IPS-20b (cell line): Measurements from ENCODE around the gene FILIP1.

ENCODE experiments used
- H3K27ac ChIP-seq: one replicate; pipeline ENCODE4 v1.5.1; 2013; ENCODE audit warnings: low read length
- H3K27me3 ChIP-seq: 2 replicates; pipeline ENCODE4 v1.6.1; 2013; ENCODE audit warnings: mild to moderate bottlenecking, low read length, inconsistent platforms; ENCODE audit not compliant: insufficient read depth
- H3K36me3 ChIP-seq: 2 replicates; pipeline ENCODE4 v1.6.1; 2013; ENCODE audit warnings: low read depth, mild to moderate bottlenecking, inconsistent platforms, low read length, moderate library complexity; ENCODE audit not compliant: insufficient read depth
- H3K4me1 ChIP-seq: 2 replicates; pipeline ENCODE4 v1.6.1; 2013; ENCODE audit warnings: mild to moderate bottlenecking, control low read depth, inconsistent platforms, low read length, moderate library complexity; ENCODE audit not compliant: insufficient read depth
- H3K4me3 ChIP-seq: 2 replicates; pipeline ENCODE4 v1.5.1; 2013; ENCODE audit warnings: mild to moderate bottlenecking, low read length, inconsistent platforms
- H3K9ac ChIP-seq: 2 replicates; pipeline ENCODE4 v1.6.1; 2013; ENCODE audit warnings: low read depth, mild to moderate bottlenecking, inconsistent platforms, low read length, moderate library complexity
- H3K9me3 ChIP-seq: 2 replicates; pipeline ENCODE4 v1.6.1; 2013; ENCODE audit warnings: mild to moderate bottlenecking, low read depth, low read length, inconsistent platforms; ENCODE audit not compliant: insufficient read depth

Gene FILIP1

DNA sequence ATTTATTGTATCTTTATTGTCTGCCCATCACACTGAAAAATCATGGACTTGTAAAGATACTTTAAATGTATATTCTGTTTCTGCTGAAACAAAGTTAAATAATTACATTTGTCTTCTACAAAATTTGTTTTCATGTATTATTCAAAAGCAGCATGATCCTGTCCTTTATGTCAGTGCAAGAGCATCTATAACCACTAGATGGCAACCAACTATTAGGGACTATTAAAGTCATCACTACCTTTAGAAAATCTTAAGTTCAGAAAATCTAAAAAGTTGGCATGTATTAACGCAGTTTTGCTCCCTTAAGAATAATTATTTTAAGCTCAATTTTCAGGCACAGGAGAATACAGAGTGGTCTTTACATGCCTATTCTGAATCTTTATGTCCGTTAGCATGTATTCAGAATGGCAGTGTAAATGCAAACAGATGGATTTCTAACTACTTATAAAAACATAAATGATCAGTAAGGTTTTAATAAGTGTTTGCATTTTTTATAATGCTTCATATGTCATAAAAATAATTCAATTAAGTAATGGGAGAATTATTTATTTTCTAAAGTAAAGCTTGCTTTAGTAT is 226.8 kb downstream of the FILIP1 start:
- Histone ChIP-seq H3K9ac (no peak overlapping the region), H3K4me3 (no peak overlapping the region)

DNA sequence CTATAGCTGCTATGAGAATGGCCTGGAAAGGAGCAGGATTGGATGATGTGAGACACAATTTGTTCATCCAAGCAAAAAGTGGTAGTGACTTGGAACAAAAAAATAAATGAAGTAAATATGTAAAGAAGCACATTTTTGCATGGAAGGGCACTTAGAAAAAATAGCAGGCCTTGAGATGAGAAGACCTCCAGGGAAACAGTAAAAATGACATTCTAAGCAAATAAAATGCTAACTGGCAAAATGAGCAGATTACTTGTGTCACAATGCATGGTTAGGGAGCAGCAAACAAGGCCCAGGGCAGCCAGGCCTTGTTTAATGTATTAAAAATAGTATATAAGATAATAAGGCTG is 230.2 kb downstream of the FILIP1 start:
- Histone ChIP-seq H3K9ac (no peak overlapping the region), H3K36me3 (peaks cover 65% of the 10 kb centered on the region)

More for the DNA sequence above, 226.8 kb downstream of the FILIP1 start:
- H3K4me1 ChIP-seq: peaks cover 21% of the 10 kb centered on the region
- no peak overlapping the region for H3K27ac ChIP-seq
- peaks cover 41% of the 10 kb centered on the region for H3K36me3 ChIP-seq
- no peaks in the 10 kb centered on the region for H3K27me3 ChIP-seq
- no peaks in the 10 kb centered on the region for H3K9me3 ChIP-seq

DNA sequence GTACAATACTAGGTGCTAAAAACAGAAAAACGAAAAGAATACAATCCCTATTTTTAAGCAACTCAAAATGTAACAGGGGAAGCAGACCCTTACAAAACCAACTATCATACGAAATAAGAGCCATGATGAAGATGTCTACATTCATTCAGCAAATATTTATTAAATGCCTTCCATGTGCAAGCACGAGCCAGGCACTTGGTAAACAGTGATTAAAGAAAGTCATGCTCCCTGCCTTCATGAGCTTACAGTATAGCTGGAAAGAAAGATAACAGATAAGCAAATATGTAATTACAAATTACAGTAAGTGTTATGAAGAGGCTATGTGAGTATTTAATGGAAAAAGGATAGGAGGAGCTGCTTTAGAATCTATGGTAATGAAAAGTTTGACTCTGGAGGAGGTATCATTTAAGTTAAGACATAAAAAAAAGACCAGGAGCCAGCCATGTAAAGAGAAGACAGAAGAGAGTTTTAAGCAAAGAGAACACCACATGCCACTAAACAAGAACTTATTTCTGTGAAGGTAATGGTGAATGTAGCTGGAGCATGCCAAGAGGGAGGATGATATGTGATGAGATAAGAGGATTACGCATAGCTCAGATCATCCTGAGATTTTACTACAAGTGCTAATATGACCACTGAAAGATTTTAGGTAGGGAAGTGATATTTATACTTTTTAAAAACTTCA is 230.7 kb downstream of the FILIP1 start:
- H3K9ac ChIP-seq: no peak overlapping the region
- peaks cover 10% of the 10 kb centered on the region for H3K4me1 ChIP-seq
- no peaks in the 10 kb centered on the region for H3K27me3 ChIP-seq
- no peak overlapping the region for H3K27ac ChIP-seq
- H3K4me3 ChIP-seq: no peak overlapping the region
- peaks cover 68% of the 10 kb centered on the region for H3K36me3 ChIP-seq
- H3K9me3 ChIP-seq: no peaks in the 10 kb centered on the region

More for the DNA sequence above, 230.2 kb downstream of the FILIP1 start:
- Histone ChIP-seq H3K9me3 (no peaks in the 10 kb centered on the region), H3K27me3 (no peaks in the 10 kb centered on the region), H3K27ac (no peak overlapping the region), H3K4me3 (no peak overlapping the region), H3K4me1 (peaks cover 16% of the 10 kb centered on the region)

DNA sequence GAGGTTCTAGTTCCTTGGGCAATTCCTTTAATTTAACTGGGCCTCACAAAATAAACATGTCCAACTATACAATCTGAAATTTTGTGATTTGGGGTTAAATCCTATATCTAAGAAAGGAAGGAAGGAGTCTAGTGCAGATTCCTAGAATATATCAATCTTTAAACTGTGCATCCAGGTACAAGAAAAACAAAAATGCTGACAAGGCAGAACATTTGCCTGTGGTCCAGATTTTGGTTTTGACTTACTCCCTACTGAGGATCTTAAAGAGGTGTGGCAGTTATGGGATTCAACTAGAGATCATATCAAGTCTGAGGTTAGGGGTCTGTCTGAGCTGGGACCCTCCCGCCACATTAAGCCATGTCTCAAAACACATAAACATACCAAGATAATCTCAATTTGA is 232.3 kb downstream of the FILIP1 start:
- Histone ChIP-seq H3K9ac (no peak overlapping the region), H3K4me1 (no peaks in the 10 kb centered on the region), H3K27ac (no peak overlapping the region), H3K36me3 (peaks cover 75% of the 10 kb centered on the region), H3K9me3 (no peaks in the 10 kb centered on the region), H3K4me3 (no peak overlapping the region), H3K27me3 (no peaks in the 10 kb centered on the region)

DNA sequence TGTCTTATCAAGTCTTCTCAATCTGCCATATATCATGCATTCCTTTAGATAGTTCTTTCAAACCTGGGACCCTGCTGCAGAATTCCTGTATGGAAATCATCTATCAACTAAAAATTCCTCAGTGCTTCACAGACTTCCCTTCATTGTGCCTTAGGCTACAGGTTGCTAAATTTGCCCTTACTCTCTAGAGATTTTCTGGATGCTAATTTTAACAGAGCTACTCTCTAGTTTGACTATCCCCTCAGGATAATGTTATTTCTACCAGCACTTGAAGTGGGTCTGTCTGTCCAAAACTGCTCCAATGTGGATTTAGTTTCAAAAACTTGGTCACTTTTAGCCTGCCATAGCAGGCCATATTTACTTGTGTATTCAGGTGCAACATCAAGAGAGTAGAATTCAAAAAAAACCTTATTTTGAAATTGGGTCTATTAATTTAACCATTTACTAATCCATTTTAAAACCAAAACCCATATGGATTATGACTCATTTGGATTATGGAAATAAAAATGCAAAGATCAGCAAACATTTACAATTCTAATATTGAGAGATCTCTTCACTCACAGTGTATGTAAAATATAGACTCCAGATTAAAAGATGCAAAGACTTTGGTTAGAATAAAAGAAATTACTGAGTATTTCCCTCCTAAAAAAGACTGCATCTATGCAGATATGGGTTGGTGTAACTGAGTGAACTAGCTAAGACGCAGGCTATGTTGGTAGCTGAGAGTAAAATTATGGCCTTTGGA is 236.1 kb downstream of the FILIP1 start:
- Histone ChIP-seq H3K9me3 (no peaks in the 10 kb centered on the region), H3K4me3 (no peak overlapping the region), H3K9ac (no peak overlapping the region), H3K4me1 (no peaks in the 10 kb centered on the region), H3K27ac (no peak overlapping the region), H3K36me3 (peaks cover 67% of the 10 kb centered on the region), H3K27me3 (no peaks in the 10 kb centered on the region)

DNA sequence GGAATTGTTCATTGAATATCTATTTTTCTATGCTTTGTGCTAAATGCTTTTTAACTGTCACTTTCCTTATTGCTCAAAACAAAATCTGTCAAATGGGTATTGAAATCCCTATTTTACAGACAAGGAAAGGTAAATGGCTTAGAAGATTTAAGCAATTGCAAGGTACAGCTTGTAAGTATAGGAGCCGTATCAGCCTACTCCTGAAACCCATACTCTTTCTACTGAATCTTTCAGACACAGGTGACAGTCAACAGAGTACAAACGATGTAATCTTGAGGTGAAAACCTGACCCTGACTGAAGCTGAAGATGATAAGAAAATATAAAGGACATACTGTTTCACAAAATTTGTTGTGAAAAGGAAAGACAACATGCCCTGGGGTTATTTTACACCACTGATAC is 243.0 kb downstream of the FILIP1 start:
- Histone ChIP-seq H3K36me3 (peaks cover 13% of the 10 kb centered on the region; the same call in 1 of the 2 replicates), H3K9me3 (no peaks in the 10 kb centered on the region), H3K4me1 (peaks cover 27% of the 10 kb centered on the region), H3K9ac (peak overlapping the region; percentile 43; the same call in 1 of the 2 replicates), H3K4me3 (peak overlapping the region; percentile 37; the same call in 1 of the 2 replicates), H3K27me3 (0 out of 2 replicates have a peak, but pooled peaks cover 12% of the 10 kb centered on the region), H3K27ac (no peak overlapping the region)

DNA sequence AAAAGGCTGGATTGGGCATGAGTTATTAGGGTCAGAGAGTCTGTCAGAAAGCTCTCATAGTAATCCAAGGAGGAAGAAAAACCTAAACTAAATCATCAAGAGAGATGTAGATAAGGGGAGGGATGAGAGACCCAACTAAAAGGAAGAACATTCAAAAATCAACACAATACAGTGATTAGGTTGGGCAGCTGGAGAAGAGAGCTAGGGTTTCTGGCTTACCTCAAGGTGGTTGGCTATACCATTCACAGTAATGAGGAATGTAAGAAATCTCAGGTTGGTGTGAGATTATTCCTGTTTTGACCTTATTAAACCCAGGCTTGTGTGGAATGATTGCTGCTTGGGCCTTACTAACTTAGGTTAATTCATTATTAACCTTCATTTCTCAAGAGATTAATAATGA is 243.8 kb downstream of the FILIP1 start:
- Histone ChIP-seq H3K36me3 (peaks cover 6% of the 10 kb centered on the region; the same call in 1 of the 2 replicates), H3K27ac (peak overlapping the region; percentile 53), H3K4me1 (peaks cover 27% of the 10 kb centered on the region), H3K9me3 (no peaks in the 10 kb centered on the region), H3K27me3 (0 out of 2 replicates have a peak, but pooled peaks cover 12% of the 10 kb centered on the region), H3K4me3 (peak overlapping the region; percentile 37; the same call in 1 of the 2 replicates), H3K9ac (peak overlapping the region; percentile 43; the same call in 1 of the 2 replicates)

DNA sequence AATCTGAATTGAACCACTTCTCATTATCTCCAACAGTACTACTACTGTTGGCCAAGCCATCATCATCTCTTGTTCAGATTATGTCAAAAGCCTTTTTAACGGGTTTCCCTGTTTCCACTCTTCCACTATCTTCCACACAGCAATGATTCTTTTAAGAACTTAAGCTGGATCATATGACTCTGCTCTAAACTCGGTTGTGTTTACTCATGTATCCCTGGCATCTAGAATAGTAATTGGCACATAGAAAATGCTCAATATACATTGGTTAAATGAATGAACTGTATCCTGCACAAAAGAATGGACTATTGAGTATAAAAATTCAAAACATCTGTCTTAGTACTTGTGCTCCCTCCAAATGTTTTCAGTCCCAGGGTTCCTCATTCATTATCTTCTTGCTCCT is 247.2 kb downstream of the FILIP1 start:
- no peak overlapping the region for H3K27ac ChIP-seq
- H3K9ac ChIP-seq: no peak overlapping the region
- 0 out of 2 replicates have a peak, but pooled peaks cover 12% of the 10 kb centered on the region for H3K27me3 ChIP-seq
- H3K36me3 ChIP-seq: peaks cover 2% of the 10 kb centered on the region; the same call in 1 of the 2 replicates
- H3K9me3 ChIP-seq: no peaks in the 10 kb centered on the region
- H3K4me3 ChIP-seq: no peak overlapping the region
- H3K4me1 ChIP-seq: peaks cover 20% of the 10 kb centered on the region

DNA sequence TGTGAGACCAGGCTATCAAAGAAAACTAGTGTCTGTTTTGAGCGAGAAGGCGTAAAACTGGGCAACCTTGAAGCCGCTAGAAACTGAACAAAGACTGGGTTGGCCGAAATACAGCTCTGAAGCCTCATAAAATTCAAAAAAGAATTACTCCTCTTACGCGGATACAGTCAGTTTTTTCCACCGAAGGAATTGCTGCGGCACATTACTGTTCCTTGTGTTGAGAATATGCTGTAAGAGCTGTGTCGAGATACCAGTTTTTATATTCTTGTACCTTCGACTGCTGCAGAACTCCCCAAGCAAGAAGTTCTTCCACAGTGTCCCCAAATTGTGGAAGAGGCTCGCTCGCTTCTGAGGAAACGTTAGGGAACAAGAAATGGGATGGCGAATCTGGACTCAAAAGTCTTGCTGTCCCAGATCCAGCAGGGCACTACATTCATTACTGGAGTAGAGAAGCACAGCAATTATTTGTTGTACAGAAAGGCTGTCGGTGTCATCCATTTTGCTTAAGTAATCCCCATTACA is 249.5 kb downstream of the FILIP1 start:
- Histone ChIP-seq H3K4me1 (peaks cover under 1% of the 10 kb centered on the region; the same call in 1 of the 2 replicates), H3K27ac (peak overlapping the region; percentile 33), H3K9me3 (no peaks in the 10 kb centered on the region), H3K9ac (peak overlapping the region; percentile 95), H3K27me3 (0 out of 2 replicates have a peak, but pooled peaks cover 12% of the 10 kb centered on the region), H3K4me3 (peak overlapping the region; percentile 95), H3K36me3 (peaks cover 25% of the 10 kb centered on the region)

DNA sequence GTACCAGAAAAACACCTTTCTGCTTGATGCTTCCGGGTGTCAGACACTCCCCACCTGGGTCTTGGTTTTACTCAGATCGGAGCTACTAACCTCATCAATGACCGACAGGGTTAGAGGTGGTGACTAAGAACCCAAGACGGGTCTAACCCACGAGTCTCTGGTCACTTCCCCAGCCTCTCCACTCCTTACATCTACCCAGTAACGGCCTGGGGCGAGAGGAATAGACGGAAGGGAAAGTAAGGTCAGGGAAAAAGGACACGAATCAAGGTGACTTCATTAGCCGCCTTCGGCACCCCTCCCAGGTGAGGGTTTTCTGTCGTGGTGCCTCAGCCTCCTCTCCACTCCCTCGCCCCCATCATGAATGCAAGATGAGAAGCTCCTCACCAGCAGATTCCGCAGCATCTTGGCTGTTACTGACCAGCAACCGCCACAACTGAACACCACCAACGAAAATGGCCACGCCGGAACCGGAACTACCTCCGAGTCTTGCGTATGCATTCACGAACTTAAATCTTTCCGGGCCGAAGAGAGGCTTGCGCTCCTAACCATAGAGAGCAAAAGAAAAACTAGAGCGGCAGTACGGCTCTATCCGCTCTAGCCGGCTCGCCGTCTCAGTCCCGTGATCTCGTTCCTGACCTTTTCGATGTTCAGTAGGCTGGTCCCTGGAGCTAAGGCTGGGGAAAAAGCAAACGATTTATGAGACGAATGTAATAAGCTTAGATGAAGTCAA is 250.1 kb downstream of the FILIP1 start, which contains the start of gene COX7A2:
Gene COX7A2, minus strand, starts transcription at position 469 of the 730 bp plus-strand sequence. Its CDS starts 67 bp downstream, at position 402.
- H3K27ac ChIP-seq: peak within 1 kb of the TSS; percentile 50
- H3K36me3 ChIP-seq: peaks cover 31% of the 10 kb centered on the region

More for the DNA sequence above, 250.1 kb downstream of the FILIP1 start, which contains the start of gene COX7A2:
- Histone ChIP-seq H3K9me3 (no peaks in the 10 kb centered on the region), H3K27me3 (0 out of 2 replicates have a peak, but pooled peaks cover 12% of the 10 kb centered on the region), H3K4me3 (peak within 1 kb of the TSS; percentile 95), H3K4me1 (no peaks in the 10 kb centered on the region), H3K9ac (peak within 1 kb of the TSS; percentile 95)
